MCF 10A (cell line): ENCODE results near the gene GRB2. TPM values are rescaled to one million over a fixed set of nuclear protein-coding genes. Genes with fewer than 3 reads are reported as not detected.
A peak's percentile ranks its signal among the peaks of the same experiment; 100 is the strongest.

Experiments
- BruUV-seq: library from RNA; stranded (reverse); fragments of 400-500 nt; replicated peaks from 2 replicates; lab custom pipeline; 2021; lab: Mats Ljungman, UMichigan
- CTCF ChIA-PET: fragments of 300-600 bp; sonication (Branson Sonifier 250); formaldehyde crosslinking; extraction: SDS; loops from one replicate; lab custom pipeline; 2021; ENCODE audit warnings: antibody characterized with exemption, inconsistent platforms; lab: Yijun Ruan, JAX
- POLR2A ChIA-PET: fragments of 300-600, 350-650 bp; sonication (Branson Sonifier 250); formaldehyde crosslinking; extraction: SDS; loops from one replicate; lab custom pipeline; 2020; ENCODE audit warnings: antibody characterized with exemption, inconsistent platforms; lab: Yijun Ruan, JAX
- DNase-seq: peaks from one replicate; pipeline ENCODE4 v3.0.0-alpha.2; 2018; ENCODE audit not compliant: unreplicated experiment
- H3K27ac Mint-ChIP-seq: one replicate; pipeline ENCODE4 v1.8.0; 2022; ENCODE audit warnings: mild to moderate bottlenecking, low read depth, mixed read lengths; ENCODE audit not compliant: unreplicated experiment
- H3K27me3 Mint-ChIP-seq: one replicate; pipeline ENCODE4 v1.8.0; 2022; ENCODE audit warnings: mixed read lengths; ENCODE audit not compliant: insufficient read depth, unreplicated experiment
- H3K36me3 Mint-ChIP-seq: one replicate; pipeline ENCODE4 v1.8.0; 2022; ENCODE audit warnings: mild to moderate bottlenecking, moderate library complexity, mixed read lengths; ENCODE audit not compliant: insufficient read depth, unreplicated experiment
- H3K4me1 Mint-ChIP-seq: one replicate; pipeline ENCODE4 v1.8.0; 2022; ENCODE audit warnings: mixed read lengths; ENCODE audit not compliant: insufficient read depth, unreplicated experiment
- H3K4me3 Mint-ChIP-seq: one replicate; pipeline ENCODE4 v1.8.0; 2022; ENCODE audit warnings: mild to moderate bottlenecking, moderate library complexity, mixed read lengths; ENCODE audit not compliant: unreplicated experiment
- H3K9me3 Mint-ChIP-seq: one replicate; pipeline ENCODE4 v1.8.0; 2022; ENCODE audit warnings: mixed read lengths; ENCODE audit not compliant: unreplicated experiment
- CTCF ChIP-seq: fragments of 200-600 bp; IDR thresholded peaks from one replicate; pipeline ENCODE4 v1.8.0; 2022; ENCODE audit warnings: antibody characterized with exemption, mild to moderate bottlenecking; ENCODE audit not compliant: unreplicated experiment
- intact Hi-C: fragments of 100-400 bp; cut with micrococcal nuclease; formaldehyde crosslinking; loops from 2 replicates; pipeline ENCODE4 v1.14.1; 2022
- total RNA-seq: library from RNA; stranded (reverse); gene quantifications from 2 replicates; pipeline ENCODE4 v1.2.3, GENCODE V29; 2022

The GRB2 gene
- total RNA-seq, 1 experiment from 2014 or later = 67.1 TPM

- TF ChIP-seq CTCF = no peak
- H3K4me1 Mint-ChIP-seq = peaks cover 17% of the 10 kb centered on the region
- H3K4me3 Mint-ChIP-seq = no peak overlapping the region
- BruUV-seq = no TSS peak
- intact Hi-C loops = no loop called here
- peaks cover 23% of the 10 kb centered on the region for H3K36me3 Mint-ChIP-seq
- no peak for DNase-seq
- CTCF ChIA-PET = interaction anchor here (2.0 kb wide), 1 partner anchor 127 kb away, joined by 5 read pairs; the partner anchor contains the start of gene MIF4GD
- no peaks in the 10 kb centered on the region for H3K27me3 Mint-ChIP-seq
- no peaks in the 10 kb centered on the region for H3K9me3 Mint-ChIP-seq
- H3K27ac Mint-ChIP-seq = no peak overlapping the region
- POLR2A ChIA-PET = interaction anchor here (0.7 to 2.7 kb wide), 4 partner anchors 79 to 159 kb away, joined by 3 to 14 read pairs (median 3); partner anchors contain the start of genes MIF4GD and SLC25A19
These were observed 7.2 kb downstream of the GRB2 start for GRCh38 chr17:75398279-75398678.

GRCh38 chr17:75397217-75397616 is 8.3 kb downstream of the GRB2 start:
- Mint-ChIP-seq H3K27me3 (no peaks in the 10 kb centered on the region), H3K27ac (peak overlapping the region; percentile 85), H3K4me3 (no peak overlapping the region), H3K4me1 (peaks cover 21% of the 10 kb centered on the region), H3K9me3 (no peaks in the 10 kb centered on the region), H3K36me3 (peaks cover 19% of the 10 kb centered on the region)
- BruUV-seq = no TSS peak
- DNase-seq = no peak
- intact Hi-C loops = no loop called here
- ChIA-PET CTCF (interaction anchor here (0.6 to 2.1 kb wide), 8 partner anchors 15 to 967 kb away, joined by 3 to 9 read pairs (median 4); partner anchors contain the start of genes MIF4GD and SLC25A19), POLR2A (interaction anchor here (0.7 to 5.8 kb wide), 9 partner anchors 9 to 385 kb away, joined by 3 to 108 read pairs (median 5); partner anchors contain the start of genes GGA3, GRB2, MIF4GD and MRPL58)
- TF ChIP-seq CTCF = no peak

GRCh38 chr17:75396796-75397195 is 8.7 kb downstream of the GRB2 start:
- POLR2A ChIA-PET = interaction anchor here (0.7 to 5.8 kb wide), 11 partner anchors 10 to 384 kb away, joined by 3 to 108 read pairs (median 5); partner anchors contain the start of genes GGA3, GRB2, LLGL2 and MIF4GD
- Mint-ChIP-seq H3K9me3 (no peaks in the 10 kb centered on the region), H3K36me3 (peaks cover 19% of the 10 kb centered on the region), H3K4me1 (peaks cover 23% of the 10 kb centered on the region), H3K27me3 (no peaks in the 10 kb centered on the region), H3K4me3 (no peak overlapping the region), H3K27ac (peak overlapping the region; percentile 85)
- no peak for TF ChIP-seq CTCF
- intact Hi-C loops = no loop called here
- no TSS peak for BruUV-seq
- CTCF ChIA-PET = interaction anchor here (0.6 to 2.1 kb wide), 9 partner anchors 15 to 966 kb away, joined by 3 to 9 read pairs (median 3); partner anchors contain the start of genes MIF4GD and SLC25A19
- DNase-seq = no peak

GRCh38 chr17:75396025-75396424 is 9.5 kb downstream of the GRB2 start:
- no TSS peak for BruUV-seq
- POLR2A ChIA-PET = interaction anchor here (0.6 to 5.8 kb wide), 13 partner anchors 11 to 661 kb away, joined by 3 to 108 read pairs (median 5); partner anchors contain the start of genes GGA3, GRB2, LLGL2 and MIF4GD
- Mint-ChIP-seq H3K27me3 (no peaks in the 10 kb centered on the region), H3K36me3 (peaks cover 22% of the 10 kb centered on the region), H3K27ac (peak overlapping the region; percentile 85), H3K9me3 (no peaks in the 10 kb centered on the region), H3K4me3 (peak overlapping the region; percentile 95), H3K4me1 (peaks cover 24% of the 10 kb centered on the region)
- CTCF ChIA-PET = interaction anchor here (1.0 to 2.1 kb wide), 7 partner anchors 16 to 126 kb away, joined by 3 to 9 read pairs (median 4); partner anchors contain the start of gene MIF4GD
- intact Hi-C loops = no loop called here
- no peak for DNase-seq
- TF ChIP-seq CTCF = no peak
